ENCODE data around the gene MKLN1.

DNA sequence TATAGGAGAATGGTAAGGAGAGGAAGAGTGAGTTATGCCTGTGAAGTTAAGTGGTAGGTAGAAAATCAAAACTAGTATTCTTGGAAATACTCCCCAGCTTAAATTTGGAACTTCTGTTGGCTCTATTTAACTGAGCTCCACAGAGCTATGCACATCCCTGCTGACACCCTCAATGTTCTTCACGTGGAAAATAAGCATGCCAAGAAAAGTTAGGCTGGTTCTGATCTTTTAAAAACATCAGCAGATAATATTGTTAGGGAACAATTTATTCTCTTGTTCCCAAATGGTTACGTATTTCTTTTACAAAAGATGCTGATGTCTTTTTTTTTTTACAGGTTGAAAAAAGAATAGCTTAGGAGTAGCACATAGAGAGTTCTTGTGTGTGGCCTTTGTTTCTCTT is 111.3 kb downstream of the MKLN1 start:
- no peak for TF ChIP-seq EZH2 (IDR thresholded peaks at IDR 0.05; ENCODE audit: borderline replicate concordance, low read length)
- TF ChIP-seq, protein P1, sequence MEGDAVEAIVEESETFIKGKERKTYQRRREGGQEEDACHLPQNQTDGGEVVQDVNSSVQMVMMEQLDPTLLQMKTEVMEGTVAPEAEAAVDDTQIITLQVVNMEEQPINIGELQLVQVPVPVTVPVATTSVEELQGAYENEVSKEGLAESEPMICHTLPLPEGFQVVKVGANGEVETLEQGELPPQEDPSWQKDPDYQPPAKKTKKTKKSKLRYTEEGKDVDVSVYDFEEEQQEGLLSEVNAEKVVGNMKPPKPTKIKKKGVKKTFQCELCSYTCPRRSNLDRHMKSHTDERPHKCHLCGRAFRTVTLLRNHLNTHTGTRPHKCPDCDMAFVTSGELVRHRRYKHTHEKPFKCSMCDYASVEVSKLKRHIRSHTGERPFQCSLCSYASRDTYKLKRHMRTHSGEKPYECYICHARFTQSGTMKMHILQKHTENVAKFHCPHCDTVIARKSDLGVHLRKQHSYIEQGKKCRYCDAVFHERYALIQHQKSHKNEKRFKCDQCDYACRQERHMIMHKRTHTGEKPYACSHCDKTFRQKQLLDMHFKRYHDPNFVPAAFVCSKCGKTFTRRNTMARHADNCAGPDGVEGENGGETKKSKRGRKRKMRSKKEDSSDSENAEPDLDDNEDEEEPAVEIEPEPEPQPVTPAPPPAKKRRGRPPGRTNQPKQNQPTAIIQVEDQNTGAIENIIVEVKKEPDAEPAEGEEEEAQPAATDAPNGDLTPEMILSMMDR (IDR thresholded peaks at IDR 0.05; ENCODE audit: low read length) = no peak

All from OCI-LY1 (cell line).